ENCODE measurements around the gene SURF2. TPM values are rescaled to one million over a fixed set of nuclear protein-coding genes. Genes with fewer than 3 reads are reported as not detected.
A peak's percentile ranks its signal among the peaks of the same experiment; 100 is the strongest.

The SURF2 gene
- total RNA-seq, 2 donors from 2014 or later, result 20.0 to 27.0 TPM

DNA sequence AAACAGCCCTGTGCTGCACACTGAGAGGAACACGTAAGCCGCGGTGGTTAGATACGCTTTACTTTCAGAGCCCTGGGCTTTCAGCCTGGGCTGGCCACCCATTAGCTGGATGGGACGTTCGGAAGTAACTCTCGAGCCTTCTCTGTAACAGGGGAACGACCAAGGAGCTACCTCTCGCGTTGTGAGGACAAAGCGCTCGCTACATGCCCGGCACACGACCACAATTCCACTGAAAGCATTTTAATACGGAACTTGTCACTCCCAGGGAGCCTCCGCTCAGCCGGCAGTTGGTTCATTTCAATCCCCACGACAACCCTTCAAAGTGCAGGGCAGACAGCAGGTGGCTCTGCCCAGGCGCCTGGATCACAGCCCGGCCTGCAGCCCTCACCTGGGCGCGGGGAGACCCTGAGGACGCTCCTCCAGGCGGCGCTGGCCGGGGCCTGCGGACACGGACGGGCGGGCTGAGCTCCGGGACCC is 431 bp upstream of the SURF2 start:
- no peak for DNase-seq
- intact Hi-C loops (cut with DNase I), result no loop called here
- peaks cover 49% of the 10 kb centered on the region for H3K4me1 ChIP-seq
- ATAC-seq, result peak; percentile 13
- H3K4me3 ChIP-seq, result peak overlapping the region; percentile 43 to 80
- H3K27me3 ChIP-seq, result no peaks in the 10 kb centered on the region
- peaks cover 0 to 13% of the 10 kb centered on the region in 2 donors for H3K36me3 ChIP-seq (replicated peaks in 1 of 2; ENCODE audit: insufficient read depth in 1 of 2, low read depth in 2 of 2)
- H3K27ac ChIP-seq, result peak overlapping the region; percentile 20 to 83 (median 66)
- WGBS, 2 donors, result 0% methylated on average over 4 to 27 of the region's 31 CpGs
- TF ChIP-seq, protein P1, sequence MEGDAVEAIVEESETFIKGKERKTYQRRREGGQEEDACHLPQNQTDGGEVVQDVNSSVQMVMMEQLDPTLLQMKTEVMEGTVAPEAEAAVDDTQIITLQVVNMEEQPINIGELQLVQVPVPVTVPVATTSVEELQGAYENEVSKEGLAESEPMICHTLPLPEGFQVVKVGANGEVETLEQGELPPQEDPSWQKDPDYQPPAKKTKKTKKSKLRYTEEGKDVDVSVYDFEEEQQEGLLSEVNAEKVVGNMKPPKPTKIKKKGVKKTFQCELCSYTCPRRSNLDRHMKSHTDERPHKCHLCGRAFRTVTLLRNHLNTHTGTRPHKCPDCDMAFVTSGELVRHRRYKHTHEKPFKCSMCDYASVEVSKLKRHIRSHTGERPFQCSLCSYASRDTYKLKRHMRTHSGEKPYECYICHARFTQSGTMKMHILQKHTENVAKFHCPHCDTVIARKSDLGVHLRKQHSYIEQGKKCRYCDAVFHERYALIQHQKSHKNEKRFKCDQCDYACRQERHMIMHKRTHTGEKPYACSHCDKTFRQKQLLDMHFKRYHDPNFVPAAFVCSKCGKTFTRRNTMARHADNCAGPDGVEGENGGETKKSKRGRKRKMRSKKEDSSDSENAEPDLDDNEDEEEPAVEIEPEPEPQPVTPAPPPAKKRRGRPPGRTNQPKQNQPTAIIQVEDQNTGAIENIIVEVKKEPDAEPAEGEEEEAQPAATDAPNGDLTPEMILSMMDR (IDR thresholded peaks at IDR 0.05), result no peak
- no peak for TF ChIP-seq POLR2A (IDR thresholded peaks at IDR 0.05)
- no peaks in the 10 kb centered on the region for H3K9me3 ChIP-seq

DNA sequence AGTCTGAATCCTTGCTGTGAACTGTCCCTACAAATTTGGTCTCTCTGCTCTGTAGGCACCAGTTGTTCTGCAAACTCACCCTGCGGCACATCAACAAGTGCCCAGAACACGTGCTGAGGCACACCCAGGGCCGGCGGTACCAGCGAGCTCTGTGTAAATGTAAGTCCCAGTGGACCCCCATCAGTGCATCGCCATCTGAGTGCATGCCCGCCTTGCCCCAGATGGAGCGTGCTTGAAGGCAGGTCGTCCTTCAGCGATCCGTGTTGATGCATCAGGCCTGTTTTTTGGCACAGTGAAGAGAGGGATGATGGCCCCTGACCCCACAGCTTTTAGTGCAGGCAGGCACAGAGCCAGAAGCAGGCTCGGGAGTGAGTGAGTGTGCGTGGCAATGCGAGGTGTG is 1.3 kb downstream of the SURF2 start:
- no peak for ATAC-seq

DNA sequence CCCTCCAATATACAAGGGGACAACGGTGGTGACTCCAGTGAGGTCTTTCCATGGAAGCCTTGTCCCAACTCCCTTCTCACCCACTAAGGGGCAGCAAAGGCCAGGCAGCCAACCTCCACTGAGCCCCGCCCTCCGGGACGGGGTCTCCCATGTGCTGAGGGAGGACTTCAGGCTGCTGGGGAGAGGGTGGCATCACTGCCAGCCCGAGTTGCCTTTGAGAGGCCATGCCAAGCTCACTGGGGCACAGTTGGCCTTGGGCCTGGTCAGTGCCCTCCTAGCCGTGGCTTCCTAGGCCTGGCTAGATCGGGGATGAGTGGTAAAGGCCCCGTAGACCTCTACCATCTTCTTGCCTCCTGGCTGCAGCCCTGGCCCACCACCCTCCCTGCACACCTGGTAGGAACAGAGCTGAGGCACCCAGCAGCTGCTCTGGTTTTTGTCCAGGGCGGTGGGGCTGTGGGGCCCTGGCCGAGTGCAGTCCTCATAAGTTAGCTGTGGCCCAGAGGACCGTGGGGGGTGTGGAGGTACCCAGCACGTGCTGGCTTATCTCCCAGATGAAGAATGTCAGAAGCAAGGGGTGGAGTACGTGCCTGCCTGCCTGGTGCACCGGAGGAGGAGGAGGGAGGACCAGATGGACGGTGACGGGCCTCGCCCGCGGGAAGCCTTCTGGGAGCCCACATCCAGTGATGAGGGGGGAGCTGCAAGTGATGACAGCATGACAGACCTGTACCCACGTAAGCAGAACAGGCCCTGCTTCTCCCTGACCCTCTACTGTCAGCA is 3.2 kb downstream of the SURF2 start:
- no peak for ATAC-seq
- Histone ChIP-seq H3K27me3 (no peaks in the 10 kb centered on the region), H3K36me3 (replicated peaks in 1 of 2; ENCODE audit: insufficient read depth in 1 of 2, low read depth in 2 of 2) (peaks cover 0 to 16% of the 10 kb centered on the region in 2 donors), H3K27ac (peak overlapping the region in 1 of 4 donors; percentile 16), H3K4me3 (no peak overlapping the region), H3K9me3 (no peaks in the 10 kb centered on the region), H3K4me1 (peaks cover 45% of the 10 kb centered on the region)
- 35 to 42% methylated on average over 14 to 20 of the region's 20 CpGs for WGBS, 2 donors
- TF ChIP-seq, protein P1 (IDR thresholded peaks at IDR 0.05), result peak in 5 of 7 experiments; percentile 26 to 45 (median 35)
- no peak for TF ChIP-seq POLR2A (IDR thresholded peaks at IDR 0.05)
- DNase-seq, result peak in 1 of 4 donors; percentile 42
- intact Hi-C loops (cut with DNase I), result no loop called here

More for the DNA sequence above, 1.3 kb downstream of the SURF2 start:
- WGBS, 2 donors, result 76 to 79% methylated on average over 3 to 14 of the region's 14 CpGs
- Histone ChIP-seq H3K4me1 (peaks cover 49% of the 10 kb centered on the region), H3K4me3 (no peak overlapping the region), H3K27me3 (no peaks in the 10 kb centered on the region), H3K9me3 (no peaks in the 10 kb centered on the region), H3K36me3 (replicated peaks in 1 of 2; ENCODE audit: insufficient read depth in 1 of 2, low read depth in 2 of 2) (peaks cover 0 to 8% of the 10 kb centered on the region in 2 donors), H3K27ac (no peak overlapping the region)
- TF ChIP-seq POLR2A (IDR thresholded peaks at IDR 0.05), result no peak
- TF ChIP-seq, protein P1 (IDR thresholded peaks at IDR 0.05), result no peak
- intact Hi-C loops (cut with DNase I), result no loop called here
- no peak for DNase-seq

DNA sequence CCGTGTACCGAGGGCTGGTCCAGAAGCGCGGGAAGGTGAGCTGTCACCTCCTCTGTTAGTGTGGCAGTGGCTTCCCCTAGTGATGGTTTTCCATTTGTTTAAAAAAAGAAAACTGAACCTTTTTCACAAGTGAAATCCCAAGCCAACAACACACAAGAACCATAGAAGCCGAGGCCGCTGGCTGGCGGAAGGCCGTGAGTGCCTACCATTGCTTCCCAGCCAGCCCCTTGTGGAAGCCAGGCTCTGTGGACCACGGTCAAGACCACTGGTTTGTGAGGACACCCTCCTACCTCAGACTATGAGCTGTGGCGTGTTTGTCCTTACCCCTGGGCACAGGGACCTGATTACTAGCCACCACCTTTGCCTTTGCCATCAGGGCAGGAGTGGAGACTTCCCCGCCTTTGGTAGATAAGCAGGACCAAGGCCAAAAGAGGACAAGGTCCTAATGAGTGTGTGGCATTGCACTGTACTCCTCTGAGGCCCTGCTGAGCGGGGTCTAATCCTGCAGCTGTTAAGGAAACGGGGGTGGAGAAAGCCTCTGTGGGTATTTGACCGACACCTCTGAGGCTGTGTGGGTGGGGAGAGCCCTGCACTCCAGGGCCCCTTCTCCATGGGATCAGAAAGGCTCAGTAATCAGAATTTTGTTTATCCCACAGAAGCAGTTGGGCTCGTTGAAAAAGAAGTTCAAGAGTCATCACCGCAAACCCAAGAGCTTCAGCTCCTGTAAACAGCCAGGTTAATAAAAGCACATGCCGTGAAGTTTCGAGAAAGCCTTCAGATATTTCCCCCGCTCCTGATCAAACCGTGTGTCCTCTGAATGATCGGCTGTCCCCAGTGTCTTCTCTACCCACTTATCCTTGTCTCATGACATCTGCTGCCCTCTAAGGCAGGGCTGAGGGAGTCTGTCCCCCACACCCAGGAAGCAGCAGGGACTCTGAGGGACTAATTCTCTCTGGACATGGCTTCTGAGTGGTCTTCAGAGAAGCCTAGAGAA is 4.3 kb downstream of the SURF2 start:
- intact Hi-C loops (cut with DNase I), result no loop called here

More for the DNA sequence above, 4.3 kb downstream of the SURF2 start:
- peaks cover 40% of the 10 kb centered on the region for H3K4me1 ChIP-seq
- H3K36me3 ChIP-seq (replicated peaks in 1 of 2; ENCODE audit: insufficient read depth in 1 of 2, low read depth in 2 of 2), result peaks cover 0 to 20% of the 10 kb centered on the region in 2 donors
- no peak for TF ChIP-seq POLR2A (IDR thresholded peaks at IDR 0.05)
- TF ChIP-seq, protein P1 (IDR thresholded peaks at IDR 0.05), result no peak
- no peaks in the 10 kb centered on the region for H3K27me3 ChIP-seq
- ATAC-seq (no peak), DNase-seq (no peak)
- H3K4me3 ChIP-seq, result no peak overlapping the region
- peak overlapping the region in 1 of 4 donors; percentile 17 for H3K27ac ChIP-seq
- 66 to 73% methylated on average over 21 of the region's 21 CpGs for WGBS, 2 donors
- no peaks in the 10 kb centered on the region for H3K9me3 ChIP-seq
